ENCODE results near the gene TFF3.

The TFF3 gene

GRCh38 chr21:42347601-42348327 is 32.6 kb upstream of the TFF3 start:
- no peak for DNase-seq (ENCODE audit: low read depth in 2 of 2, low spot score in 1 of 2)

- DNase-seq (ENCODE audit: low read depth in 2 of 2, low spot score in 1 of 2): no peak
Measured at GRCh38 chr21:42346866-42347600, 31.8 kb upstream of the TFF3 start.

GRCh38 chr21:42346441-42346840 is 31.2 kb upstream of the TFF3 start:
- no peak for DNase-seq (ENCODE audit: low read depth in 2 of 2, low spot score in 1 of 2)

- DNase-seq (ENCODE audit: low read depth in 2 of 2, low spot score in 1 of 2): no peak
Measured at GRCh38 chr21:42344631-42345030, 29.4 kb upstream of the TFF3 start.

- no peak for DNase-seq (ENCODE audit: low read depth in 2 of 2, low spot score in 1 of 2)
Measured at GRCh38 chr21:42343963-42344510, 28.8 kb upstream of the TFF3 start.

GRCh38 chr21:42343556-42343955 is 28.3 kb upstream of the TFF3 start:
- no peak for DNase-seq (ENCODE audit: low read depth in 2 of 2, low spot score in 1 of 2)

- no peak for DNase-seq (ENCODE audit: low read depth in 2 of 2, low spot score in 1 of 2)
Measured at GRCh38 chr21:42343101-42343500, 27.9 kb upstream of the TFF3 start.

GRCh38 chr21:42341776-42342542 is 26.8 kb upstream of the TFF3 start:
- DNase-seq (ENCODE audit: low read depth in 2 of 2, low spot score in 1 of 2): no peak

GRCh38 chr21:42340187-42341050 is 25.2 kb upstream of the TFF3 start:
- no peak for DNase-seq (ENCODE audit: low read depth in 2 of 2, low spot score in 1 of 2)

GRCh38 chr21:42338729-42339715 is 23.8 kb upstream of the TFF3 start:
- DNase-seq (ENCODE audit: low read depth in 2 of 2, low spot score in 1 of 2): no peak

GRCh38 chr21:42337830-42338728 is 22.9 kb upstream of the TFF3 start:
- DNase-seq (ENCODE audit: low read depth in 2 of 2, low spot score in 1 of 2): peak; percentile 58 to 80

GRCh38 chr21:42337276-42337675 is 22.1 kb upstream of the TFF3 start:
- DNase-seq (ENCODE audit: low read depth in 2 of 2, low spot score in 1 of 2): no peak

- DNase-seq (ENCODE audit: low read depth in 2 of 2, low spot score in 1 of 2): no peak
Measured at GRCh38 chr21:42336054-42336453, 20.8 kb upstream of the TFF3 start.

GRCh38 chr21:42332557-42333317 is 17.5 kb upstream of the TFF3 start:
- no peak for DNase-seq (ENCODE audit: low read depth in 2 of 2, low spot score in 1 of 2)

GRCh38 chr21:42331660-42332059 is 16.5 kb upstream of the TFF3 start:
- no peak for DNase-seq (ENCODE audit: low read depth in 2 of 2, low spot score in 1 of 2)

- no peak for DNase-seq (ENCODE audit: low read depth in 2 of 2, low spot score in 1 of 2)
Measured at GRCh38 chr21:42330380-42331371, 15.5 kb upstream of the TFF3 start.

- no peak for DNase-seq (ENCODE audit: low read depth in 2 of 2, low spot score in 1 of 2)
Measured at GRCh38 chr21:42324896-42325295, 9.7 kb upstream of the TFF3 start.
